ENCODE data around the gene TSSK6.
A peak's percentile ranks its signal among the peaks of the same experiment; 100 is the strongest.

The TSSK6 gene

GRCh38 chr19:19514881-19515641 lies at the start of gene TSSK6:
Gene TSSK6, minus strand, starts transcription at chr19:19515548. Its CDS starts 121 bp downstream, at chr19:19515427.
- DNase-seq (ENCODE audit: low read depth in 2 of 2), result no peak

- no peak for DNase-seq (ENCODE audit: low read depth in 2 of 2)
These were observed 48.0 kb upstream of the TSSK6 start for GRCh38 chr19:19563348-19563848.

- DNase-seq (ENCODE audit: low read depth in 2 of 2), result peak; percentile 20 to 25
These were observed 47.5 kb upstream of the TSSK6 start for GRCh38 chr19:19562665-19563347.

- DNase-seq (ENCODE audit: low read depth in 2 of 2), result no peak
These were observed 46.8 kb upstream of the TSSK6 start for GRCh38 chr19:19561946-19562664.

- DNase-seq (ENCODE audit: low read depth in 2 of 2), result no peak
These were observed 44.6 kb upstream of the TSSK6 start for GRCh38 chr19:19559931-19560330.

GRCh38 chr19:19558636-19559035 lies 43.3 kb upstream of the TSSK6 start:
- DNase-seq (ENCODE audit: low read depth in 2 of 2), result no peak

GRCh38 chr19:19558055-19558454 lies 42.7 kb upstream of the TSSK6 start:
- DNase-seq (ENCODE audit: low read depth in 2 of 2), result no peak

GRCh38 chr19:19554074-19555023 lies 39.0 kb upstream of the TSSK6 start:
- peak in 1 of 2 donors; percentile 25 for DNase-seq (ENCODE audit: low read depth in 2 of 2)

- DNase-seq (ENCODE audit: low read depth in 2 of 2), result no peak
These were observed 38.3 kb upstream of the TSSK6 start for GRCh38 chr19:19553670-19554069.

- DNase-seq (ENCODE audit: low read depth in 2 of 2), result no peak
These were observed 37.5 kb upstream of the TSSK6 start for GRCh38 chr19:19552798-19553197.

GRCh38 chr19:19551853-19552192 lies 36.5 kb upstream of the TSSK6 start:
- DNase-seq (ENCODE audit: low read depth in 2 of 2), result no peak

GRCh38 chr19:19550972-19551852 lies 35.9 kb upstream of the TSSK6 start:
- DNase-seq (ENCODE audit: low read depth in 2 of 2), result no peak

GRCh38 chr19:19550485-19550929 lies 35.2 kb upstream of the TSSK6 start:
- no peak for DNase-seq (ENCODE audit: low read depth in 2 of 2)

- no peak for DNase-seq (ENCODE audit: low read depth in 2 of 2)
These were observed 34.6 kb upstream of the TSSK6 start for GRCh38 chr19:19549804-19550464.

- no peak for DNase-seq (ENCODE audit: low read depth in 2 of 2)
These were observed 33.8 kb upstream of the TSSK6 start for GRCh38 chr19:19548915-19549759.

GRCh38 chr19:19547674-19548336 lies 32.5 kb upstream of the TSSK6 start:
- DNase-seq (ENCODE audit: low read depth in 2 of 2), result no peak

GRCh38 chr19:19546751-19547162 lies 31.4 kb upstream of the TSSK6 start:
- DNase-seq (ENCODE audit: low read depth in 2 of 2), result no peak

- DNase-seq (ENCODE audit: low read depth in 2 of 2), result no peak
These were observed 30.4 kb upstream of the TSSK6 start for GRCh38 chr19:19545707-19546106.
